GM21381 (cell line): Measurements from ENCODE around the gene FKBP8.

Source experiments
- ATAC-seq: cut with Tn5 transposase; IDR thresholded peaks from one replicate; pipeline ENCODE4 v1.9.1; 2021; ENCODE audit warnings: mild to moderate bottlenecking, moderate library complexity; ENCODE audit not compliant: unreplicated experiment

Gene FKBP8

GRCh38 chr19:18487576-18488402, 55.6 kb downstream of the FKBP8 start:
- ATAC-seq, result no peak

DNA sequence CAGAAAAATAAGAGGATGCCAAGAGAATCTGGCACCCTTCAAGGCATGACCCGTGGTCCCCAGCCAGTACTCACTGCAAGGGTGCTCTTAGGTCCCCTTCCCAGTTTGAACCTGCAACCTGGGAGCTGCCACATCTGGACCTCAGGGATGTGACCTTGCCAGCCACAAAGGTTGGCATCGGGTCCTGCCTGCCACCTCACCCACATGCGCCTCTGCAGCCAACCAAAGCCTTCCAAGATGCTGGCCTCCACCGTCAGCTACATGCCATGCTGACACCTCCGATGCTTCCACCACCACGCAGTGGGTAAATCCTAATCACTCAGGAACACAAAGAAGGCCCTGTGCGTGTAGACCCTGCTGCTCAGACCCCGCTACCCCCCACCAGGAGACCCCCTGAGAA, 56.6 kb downstream of the FKBP8 start:
- ATAC-seq, result no peak

DNA sequence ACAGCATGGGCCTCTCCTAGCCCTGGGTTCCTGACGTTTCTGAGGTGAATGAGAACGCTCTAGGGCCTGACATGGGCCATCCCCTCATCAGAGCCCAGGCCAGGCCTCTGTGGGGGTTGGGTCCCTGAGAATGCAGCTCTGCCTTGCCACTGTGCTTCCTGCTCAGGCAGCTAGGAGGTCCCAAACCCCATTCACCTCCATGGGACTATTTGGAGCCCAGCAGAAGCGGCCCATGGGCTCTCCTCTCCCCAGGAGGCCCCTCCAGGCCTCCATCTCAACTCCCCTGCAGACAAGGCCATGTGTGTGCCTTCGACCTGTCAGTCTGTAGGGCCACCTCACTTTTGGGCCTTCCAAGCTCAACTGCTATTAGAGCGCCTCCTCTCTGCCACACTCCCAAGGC, 58.4 kb downstream of the FKBP8 start:
- no peak for ATAC-seq

DNA sequence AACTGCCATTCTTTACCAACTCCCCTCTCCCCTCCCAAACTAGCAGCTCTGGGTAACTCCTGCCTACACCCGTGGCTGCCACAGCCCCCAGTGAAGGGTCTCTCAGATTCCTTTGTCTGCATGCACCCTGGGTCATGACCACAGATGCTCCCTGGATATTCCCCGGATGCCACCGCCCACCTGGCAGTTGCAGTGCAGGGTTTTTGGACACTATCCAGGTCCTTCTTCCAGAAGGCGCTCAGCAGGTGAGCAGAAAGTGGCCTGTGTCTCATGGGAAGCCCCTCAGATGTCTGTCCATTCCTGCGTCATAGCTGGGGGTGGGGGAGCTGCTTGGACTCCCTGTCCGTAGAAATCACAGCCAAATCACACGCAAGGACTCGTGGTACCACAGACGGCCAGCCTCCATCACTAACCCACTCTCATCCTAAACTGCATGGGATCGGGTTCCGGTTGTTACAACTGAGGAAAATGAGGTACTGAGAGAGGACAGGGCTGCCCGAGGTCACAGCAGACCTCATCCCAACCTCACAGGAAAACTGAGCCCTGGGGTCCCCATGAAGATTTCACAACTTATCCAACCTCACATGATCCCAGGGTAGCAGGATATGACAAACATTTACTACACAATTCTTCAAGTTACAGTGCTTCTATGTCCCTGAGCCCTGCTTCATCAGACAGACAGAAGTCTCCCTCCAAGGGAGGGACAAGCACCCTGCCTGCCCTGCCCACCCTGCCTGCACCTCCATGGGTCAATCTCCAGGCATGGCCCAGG, 60.1 kb downstream of the FKBP8 start:
- no peak for ATAC-seq
